Head of caudate nucleus (tissue), 42 donors: ENCODE results near the gene S100A6.
"Not testable (repeated sequence)": the region's sequence is repeated elsewhere in the genome, so short reads cannot be mapped to it uniquely, and the experiment has no call there.

ENCODE experiments used
- DNase-seq, 42 donors: peaks; one replicate each; pipeline versions ENCODE4 v3.0.0 to v3.0.0-alpha.2; 2020 to 2021; ENCODE audit warnings: mixed read lengths in 7 of 42
- intact Hi-C: fragments of 100-400 bp; cut with DNase I; formaldehyde crosslinking; loops from one replicate; pipeline ENCODE4 v1.15.0; 2022

The S100A6 gene

GRCh38 chr1:153536671-153537375 lies 1.0 kb upstream of the S100A6 start:
- no peak for DNase-seq
- intact Hi-C loops: no loop called here

GRCh38 chr1:153536012-153536670 lies 350 bp upstream of the S100A6 start:
- intact Hi-C loops: no loop called here
- peak; percentile 34 to 84 (median 68) for DNase-seq

GRCh38 chr1:153534925-153535241 lies 908 bp downstream of the S100A6 start:
- intact Hi-C loops: no loop called here
- DNase-seq: no peak

GRCh38 chr1:153534226-153534924 lies 1.4 kb downstream of the S100A6 start:
- no peak for DNase-seq
- intact Hi-C loops: no loop called here

GRCh38 chr1:153533689-153534201 lies 2.0 kb downstream of the S100A6 start:
- DNase-seq: peak in 9 of 42 donors; percentile 18 to 69 (median 41)
- intact Hi-C loops: no loop called here

- intact Hi-C loops: no loop called here
These were observed 2.8 kb downstream of the S100A6 start for GRCh38 chr1:153532769-153533599.

GRCh38 chr1:153532181-153532580 lies 3.6 kb downstream of the S100A6 start:
- intact Hi-C loops: no loop called here
- DNase-seq: no peak

More at GRCh38 chr1:153532769-153533599, 2.8 kb downstream of the S100A6 start:
- peak; percentile 61 to 91 (median 81) for DNase-seq

GRCh38 chr1:153531638-153532037 lies 4.2 kb downstream of the S100A6 start:
- intact Hi-C loops: no loop called here
- no peak for DNase-seq

GRCh38 chr1:153527683-153528040 lies 8.1 kb downstream of the S100A6 start:
- no peak for DNase-seq

GRCh38 chr1:153527023-153527682 lies 8.6 kb downstream of the S100A6 start:
- no peak for DNase-seq
- intact Hi-C loops: no loop called here

More at GRCh38 chr1:153527683-153528040, 8.1 kb downstream of the S100A6 start:
- intact Hi-C loops: no loop called here

GRCh38 chr1:153526132-153526543 lies 9.7 kb downstream of the S100A6 start:
- intact Hi-C loops: no loop called here
- DNase-seq: no peak

GRCh38 chr1:153525088-153525728 lies 10.6 kb downstream of the S100A6 start:
- intact Hi-C loops: no loop called here
- no peak for DNase-seq

GRCh38 chr1:153522353-153523048 lies 13.3 kb downstream of the S100A6 start:
- intact Hi-C loops, DNase-seq: not testable (repeated sequence)

GRCh38 chr1:153521808-153522207 lies 14.0 kb downstream of the S100A6 start:
- intact Hi-C loops: not testable (repeated sequence)
- DNase-seq: peak in 1 of 42 donors; percentile 18

GRCh38 chr1:153520818-153521476 lies 14.8 kb downstream of the S100A6 start:
- intact Hi-C loops: no loop called here
- DNase-seq: no peak

GRCh38 chr1:153520137-153520691 lies 15.6 kb downstream of the S100A6 start:
- DNase-seq: peak in 1 of 42 donors; percentile 9
- intact Hi-C loops: not testable (repeated sequence)

GRCh38 chr1:153519242-153519641 lies 16.5 kb downstream of the S100A6 start:
- intact Hi-C loops: loop anchor here (10.0 kb wide), 1 partner anchor 466 kb away; the partner anchor contains the start of gene RAB13
- peak in 2 of 42 donors; percentile 0 to 2 for DNase-seq
